Activated CD4-positive, alpha-beta T cell treated with anti-CD3 and anti-CD28 coated beads, Interleukin-2, amount 50 U/mL, for 16 hours (primary cell): ENCODE measurements around the gene SRP19.
"Not testable (repeated sequence)": the region's sequence is repeated elsewhere in the genome, so short reads cannot be mapped to it uniquely, and the experiment has no call there.

Experiments used
- DNase-seq: peaks from one replicate; pipeline ENCODE4 v3.0.0-alpha.2; 2020

The SRP19 gene

DNA sequence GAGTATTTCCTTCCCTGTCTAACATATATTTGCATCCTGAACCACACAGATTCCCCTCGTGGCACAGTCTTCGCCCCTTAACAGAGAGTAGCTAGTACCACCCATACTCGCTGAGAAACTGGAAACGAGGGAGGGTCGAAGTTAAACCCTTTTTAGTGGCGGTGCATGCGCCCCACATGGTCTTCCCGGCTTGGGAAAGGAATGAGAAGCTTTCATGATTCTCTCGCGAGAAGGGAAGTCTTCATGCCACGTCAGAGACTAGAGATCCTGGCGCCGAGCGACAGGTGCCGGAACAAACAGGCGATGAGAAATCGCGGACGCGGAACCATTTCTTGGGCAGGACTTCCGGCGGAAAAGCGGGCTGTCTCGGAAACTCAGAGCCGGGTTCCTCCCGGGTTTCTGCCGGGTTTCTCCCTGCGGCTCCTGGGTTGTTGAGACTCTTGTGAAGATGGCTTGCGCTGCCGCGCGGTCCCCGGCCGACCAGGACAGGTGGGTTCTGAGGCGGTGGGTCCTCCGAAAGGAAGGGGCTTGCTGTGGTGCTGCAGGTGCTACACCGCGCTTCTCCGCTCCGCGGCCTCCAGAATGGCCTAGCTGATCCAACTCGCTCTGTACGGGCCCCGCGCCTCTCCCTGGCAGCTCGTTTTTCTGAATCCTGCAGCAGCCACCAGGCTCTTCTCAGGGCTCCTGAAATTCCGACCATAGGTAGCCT, at the start of gene SRP19:
TSS of gene SRP19 (plus strand) at position 359 of the 709 bp plus-strand sequence. CDS start at position 449, 90 bp downstream.
- DNase-seq, result peak; percentile 96

DNA sequence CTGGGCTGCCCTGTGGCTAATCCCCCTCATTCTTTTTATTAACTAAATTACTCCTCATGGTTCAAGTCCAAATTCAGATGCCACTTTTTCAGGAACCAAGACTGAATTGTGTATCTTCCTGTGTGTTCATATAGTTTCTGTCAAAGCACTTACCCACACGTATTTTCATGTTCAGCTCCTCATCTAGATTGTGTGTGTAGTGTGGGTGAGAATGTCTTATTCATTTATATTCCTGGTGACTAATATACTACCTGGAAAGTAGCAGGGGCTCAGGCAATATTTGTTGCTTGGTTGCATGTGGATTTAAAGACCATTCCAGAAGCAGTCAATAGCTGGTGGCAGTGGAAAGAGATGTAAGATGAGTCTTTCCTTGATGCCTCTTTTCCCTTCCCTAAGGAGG, 48.5 kb upstream of the SRP19 start:
- no peak for DNase-seq

GRCh38 chr5:112820246-112820645, 40.8 kb upstream of the SRP19 start:
- DNase-seq, result no peak

- no peak for DNase-seq
Measured at GRCh38 chr5:112822456-112822855, 38.6 kb upstream of the SRP19 start.

DNA sequence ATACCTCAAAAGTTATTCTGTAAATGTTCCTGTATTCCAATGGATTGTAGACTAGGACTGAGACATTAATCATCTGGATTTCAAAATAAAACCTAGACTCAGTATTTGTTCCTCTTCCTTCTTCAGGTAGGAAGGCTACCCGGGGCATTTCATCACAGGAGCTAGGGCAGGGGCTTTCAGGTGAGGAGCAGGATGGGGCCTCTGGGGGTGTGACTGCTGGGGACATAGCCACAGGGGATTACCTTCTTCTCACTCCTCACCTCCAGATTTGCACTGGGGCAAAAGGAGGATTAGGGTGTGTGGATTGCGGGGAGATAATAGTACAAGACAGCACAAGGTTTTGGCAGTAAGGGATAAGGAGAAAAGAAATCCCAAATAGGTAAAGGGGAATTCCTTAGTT, 37.9 kb upstream of the SRP19 start:
- DNase-seq, result no peak

DNA sequence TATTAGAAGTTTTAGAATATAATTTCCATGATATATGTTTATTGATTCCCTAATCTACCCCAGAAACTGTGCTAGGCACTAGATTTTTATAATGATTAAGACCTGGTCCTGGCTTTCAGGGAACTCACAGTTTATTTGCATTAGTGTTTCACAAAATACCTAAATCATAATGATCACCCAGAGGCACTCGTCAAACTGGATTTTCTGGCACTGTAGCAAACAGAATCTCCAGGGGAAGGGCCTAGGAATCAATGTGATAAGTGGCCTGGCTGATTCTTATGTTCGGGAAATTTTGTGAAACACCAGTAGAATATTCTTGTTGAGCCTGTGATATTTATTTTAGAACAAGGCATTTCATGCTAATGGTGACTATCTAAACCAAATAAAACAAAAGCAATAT, 37.4 kb upstream of the SRP19 start:
- DNase-seq, result no peak

DNA sequence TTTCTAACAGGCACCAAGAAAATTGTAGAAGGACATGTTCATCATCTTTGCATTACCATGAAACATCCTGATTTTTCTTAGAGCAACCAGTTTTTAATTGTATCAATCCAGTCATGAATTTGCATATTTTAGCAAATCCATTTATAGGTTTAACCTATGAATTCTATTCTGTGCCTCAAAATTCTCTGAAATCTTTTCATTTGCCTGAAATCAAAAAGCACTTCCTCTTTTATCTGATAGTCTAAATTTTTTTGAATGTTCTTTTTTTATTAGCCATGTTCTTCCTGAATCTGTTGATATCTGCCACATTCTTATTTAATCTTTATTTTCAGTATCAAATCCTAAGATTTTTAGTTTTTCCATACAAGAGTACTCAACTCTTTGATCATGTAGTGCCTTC, 36.9 kb upstream of the SRP19 start:
- no peak for DNase-seq

DNA sequence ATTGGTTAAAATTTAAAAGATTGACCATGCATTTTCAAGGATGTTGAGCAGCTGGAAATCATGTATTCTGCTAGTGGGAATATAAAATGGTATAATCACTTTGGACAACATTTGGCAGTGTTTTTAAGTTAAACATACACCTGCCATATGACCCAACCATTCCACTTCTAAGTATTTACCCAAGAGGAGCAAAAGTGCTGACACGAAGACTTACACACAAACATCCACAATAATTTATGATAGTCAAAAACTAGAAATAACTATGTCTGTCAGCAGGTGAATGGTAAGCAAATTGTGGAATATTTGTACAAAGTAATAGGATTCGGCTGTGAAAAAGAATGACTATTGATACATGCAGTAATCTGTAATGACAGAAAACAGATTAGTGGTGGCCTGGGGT, 30.7 kb upstream of the SRP19 start:
- no peak for DNase-seq

- DNase-seq, result no peak
Measured at GRCh38 chr5:112833971-112834370, 27.1 kb upstream of the SRP19 start.

GRCh38 chr5:112844489-112844888, 16.6 kb upstream of the SRP19 start:
- no peak for DNase-seq

DNA sequence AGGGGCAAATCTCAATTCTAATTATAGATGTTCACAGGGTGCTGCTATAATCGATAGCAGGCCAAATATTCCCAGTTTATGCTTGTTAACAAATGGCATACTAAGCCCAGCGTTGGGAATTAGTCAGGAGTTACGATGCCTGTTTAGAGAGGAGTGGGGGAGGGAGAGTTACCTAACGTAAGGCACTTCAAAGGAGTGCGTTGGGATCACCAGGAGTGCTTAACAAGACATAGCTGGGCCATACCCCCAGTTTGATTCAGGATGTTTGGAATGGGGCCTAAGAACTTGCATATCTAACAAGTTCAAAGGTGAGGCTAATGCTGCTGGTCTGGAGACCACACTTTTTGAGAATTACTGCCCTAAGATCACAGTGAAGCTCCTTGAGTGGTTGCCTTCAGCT, 14.5 kb upstream of the SRP19 start:
- no peak for DNase-seq

DNA sequence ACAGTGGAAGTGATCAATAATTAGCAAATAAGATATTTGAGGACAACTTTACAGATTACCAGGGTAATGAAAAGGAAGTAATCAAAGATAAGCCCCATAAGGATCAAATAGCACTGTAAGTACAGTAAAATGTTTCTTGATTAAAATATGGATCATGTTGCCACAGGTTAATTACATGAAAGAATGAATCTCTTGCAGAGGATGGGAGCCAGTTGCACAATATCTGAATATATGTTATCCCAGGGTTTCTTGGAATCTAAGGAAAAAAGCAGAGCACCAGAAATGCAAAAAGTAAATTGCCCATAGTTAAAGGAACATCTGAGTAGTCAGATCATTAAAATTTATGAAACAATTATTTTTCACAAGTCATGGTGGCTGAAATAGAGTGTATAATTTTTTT, 13.8 kb upstream of the SRP19 start:
- DNase-seq, result no peak

- peak; percentile 68 for DNase-seq
Measured at GRCh38 chr5:112848116-112848811, 12.8 kb upstream of the SRP19 start.

DNA sequence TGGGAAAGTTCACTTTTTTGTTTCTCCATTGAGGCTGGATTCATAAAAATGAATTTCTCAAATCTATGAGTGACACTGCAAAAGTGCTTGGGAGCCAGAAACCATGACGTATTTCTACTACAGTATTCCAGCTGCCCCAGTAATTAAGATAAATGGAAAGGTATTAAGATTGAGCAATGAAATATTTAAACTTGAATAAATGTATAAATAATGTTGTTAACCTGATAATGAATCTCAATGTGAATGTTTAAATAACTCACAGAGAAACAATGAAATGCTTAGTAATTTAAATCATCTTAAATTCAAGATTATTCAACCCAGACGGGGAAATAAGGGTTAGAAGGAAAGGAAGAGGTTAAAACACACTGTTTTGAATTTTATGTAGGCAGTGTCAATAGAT, 11.2 kb upstream of the SRP19 start:
- DNase-seq, result no peak

GRCh38 chr5:112854651-112855050, 6.4 kb upstream of the SRP19 start:
- no peak for DNase-seq

DNA sequence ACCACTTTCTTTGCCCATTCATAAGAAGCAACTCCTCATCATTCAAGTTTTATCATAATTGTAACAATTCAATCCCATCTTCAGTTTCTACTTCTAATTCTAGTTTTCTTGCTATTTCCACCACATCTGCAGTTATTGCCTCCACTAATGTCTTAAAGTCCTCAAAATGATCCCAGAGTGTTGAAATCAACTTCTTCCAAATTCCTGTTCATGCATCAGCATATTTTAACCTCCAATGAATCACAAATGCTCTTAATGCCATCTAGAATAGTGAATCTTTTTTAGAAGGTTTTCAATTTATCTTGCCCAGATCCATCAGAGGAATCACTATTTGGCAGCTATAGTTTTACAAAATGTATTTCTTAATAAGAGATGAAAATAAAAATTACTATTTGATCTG, 3.2 kb upstream of the SRP19 start:
- DNase-seq, result no peak

DNA sequence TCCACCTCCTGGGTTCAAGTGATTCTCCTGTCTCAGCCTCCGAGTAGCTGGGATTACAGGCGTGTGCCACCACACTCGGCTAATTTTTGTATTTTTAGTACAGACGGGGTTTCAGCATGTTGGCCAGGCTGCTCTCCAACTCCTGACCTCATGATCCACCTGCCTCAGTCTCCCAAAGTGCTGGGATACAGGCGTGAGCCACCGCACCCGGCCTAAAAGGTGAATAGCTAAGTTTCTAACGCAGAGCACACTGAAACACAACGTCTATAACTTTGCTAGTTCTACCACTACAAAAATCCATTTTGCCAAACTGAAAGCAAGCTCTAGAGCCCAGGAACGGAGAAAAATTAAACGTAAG, 537 bp upstream of the SRP19 start:
- DNase-seq, result not testable (repeated sequence)

- DNase-seq, result no peak
Measured at GRCh38 chr5:112861638-112861985, 525 bp downstream of the SRP19 start.

GRCh38 chr5:112862085-112862484, 998 bp downstream of the SRP19 start:
- no peak for DNase-seq

DNA sequence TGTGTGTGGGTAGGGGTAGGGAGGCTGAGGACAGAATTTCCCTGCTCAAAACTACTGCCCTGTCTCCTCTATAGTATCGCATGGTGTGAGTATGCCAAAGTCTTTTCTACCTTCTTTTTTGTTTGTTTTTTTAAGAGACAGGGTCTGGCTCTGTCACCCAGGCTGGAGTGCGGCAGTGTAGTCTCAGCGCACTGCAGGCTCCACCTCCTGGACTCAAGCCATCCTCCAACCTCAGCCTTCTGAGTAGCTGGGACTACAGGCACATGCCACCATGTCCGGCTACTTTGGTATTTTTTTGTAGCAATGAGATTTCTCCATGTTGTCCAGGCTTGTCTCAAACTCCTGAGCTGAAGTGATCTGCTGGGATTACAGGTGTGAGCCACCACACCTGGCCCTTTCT, 2.5 kb downstream of the SRP19 start:
- no peak for DNase-seq

DNA sequence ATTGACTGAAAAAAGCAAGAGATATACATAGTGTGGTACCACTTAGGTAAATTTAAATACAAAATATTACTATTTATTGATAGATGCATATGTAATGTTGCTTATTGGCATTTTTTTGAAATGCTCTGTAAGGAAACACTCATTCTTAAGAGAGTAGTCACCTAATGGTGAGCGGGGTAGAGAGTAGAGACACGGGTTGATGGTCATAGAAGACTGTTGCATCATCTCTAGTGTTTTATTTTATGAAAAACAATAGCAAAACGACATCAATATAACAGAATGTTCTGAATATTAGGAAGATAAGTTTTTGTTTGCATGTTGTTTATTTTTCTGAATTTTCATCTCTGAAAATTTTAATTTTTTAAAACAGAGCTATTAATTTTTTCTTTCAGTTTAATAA, 4.0 kb downstream of the SRP19 start:
- no peak for DNase-seq

DNA sequence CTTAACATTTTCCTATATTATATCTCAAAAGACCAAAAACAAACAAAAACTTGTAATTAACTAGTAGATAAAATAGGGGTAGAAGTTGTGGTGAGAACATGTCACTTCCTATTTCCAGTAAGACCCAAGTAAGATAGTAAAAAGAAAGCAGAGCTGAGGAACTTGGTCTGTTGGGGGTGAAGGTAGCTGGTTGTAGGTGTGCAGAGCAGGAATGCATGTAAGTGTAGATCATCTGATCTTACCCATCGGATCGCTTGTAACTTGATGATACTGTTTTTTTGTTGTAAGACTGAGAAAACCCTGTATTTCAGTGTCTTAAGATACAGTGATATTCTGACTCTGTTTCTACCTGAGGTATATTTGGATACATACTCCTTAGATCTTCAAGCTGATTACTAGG, 5.7 kb downstream of the SRP19 start:
- no peak for DNase-seq

DNA sequence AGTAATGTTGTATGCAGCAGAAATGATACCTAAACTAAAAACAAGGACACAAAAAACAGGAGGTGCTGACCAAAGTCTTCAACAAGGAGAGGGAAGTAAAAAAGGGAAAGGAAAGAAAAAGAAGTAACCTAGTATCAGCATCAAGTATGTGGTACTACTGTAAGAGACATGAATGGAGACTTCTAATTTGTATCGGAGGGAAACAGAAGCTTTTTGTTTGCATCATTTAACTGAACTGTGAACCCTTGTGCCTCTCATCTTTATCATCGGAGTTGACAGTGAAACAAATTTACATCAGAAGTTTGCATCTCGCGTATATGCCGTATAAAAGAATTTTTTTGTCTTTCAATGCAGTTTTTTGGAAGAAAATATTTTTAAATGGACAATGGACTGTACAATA, 6.3 kb downstream of the SRP19 start:
- no peak for DNase-seq

- DNase-seq, result peak; percentile 48
Measured at GRCh38 chr5:112869948-112870347, 8.9 kb downstream of the SRP19 start.

GRCh38 chr5:112870966-112871365, 9.9 kb downstream of the SRP19 start:
- no peak for DNase-seq
